Endothelial cell (in vitro differentiated cells): ENCODE measurements around the gene TUT1. TPM values are rescaled to one million over a fixed set of nuclear protein-coding genes. Genes with fewer than 3 reads are reported as not detected.

Source experiments
- DNase-seq: peaks from one replicate; pipeline ENCODE4 v3.0.0; 2021; ENCODE audit warnings: low spot score
- H3K27ac Mint-ChIP-seq: one replicate; pipeline ENCODE4 v1.8.0; 2021; ENCODE audit warnings: mixed read lengths, inconsistent platforms; ENCODE audit not compliant: unreplicated experiment
- H3K27me3 Mint-ChIP-seq: one replicate; pipeline ENCODE4 v1.8.0; 2021; ENCODE audit warnings: mild to moderate bottlenecking, moderate library complexity, mixed read lengths, inconsistent platforms; ENCODE audit not compliant: unreplicated experiment
- H3K36me3 Mint-ChIP-seq: one replicate; pipeline ENCODE4 v1.8.0; 2021; ENCODE audit warnings: mild to moderate bottlenecking, low read depth, mixed read lengths, inconsistent platforms; ENCODE audit not compliant: unreplicated experiment
- H3K4me1 Mint-ChIP-seq: one replicate; pipeline ENCODE4 v1.8.0; 2021; ENCODE audit warnings: mild to moderate bottlenecking, mixed read lengths, inconsistent platforms; ENCODE audit not compliant: unreplicated experiment
- H3K4me3 Mint-ChIP-seq: one replicate; pipeline ENCODE4 v1.8.0; 2021; ENCODE audit warnings: mild to moderate bottlenecking, mixed read lengths, inconsistent platforms; ENCODE audit not compliant: unreplicated experiment
- H3K9me3 Mint-ChIP-seq: one replicate; pipeline ENCODE4 v1.8.0; 2021; ENCODE audit warnings: mixed read lengths, inconsistent platforms; ENCODE audit not compliant: unreplicated experiment
- CTCF ChIP-seq: fragments of 200-600 bp; sonication (generic); IDR thresholded peaks from one replicate; pipeline ENCODE4 v1.5.0; 2021; ENCODE audit warnings: antibody characterized with exemption; ENCODE audit not compliant: unreplicated experiment
- total RNA-seq: library from RNA; stranded (reverse); fragmentation: NEBNext Ultra II Directional; extraction: Animal tissue kit (Norgen Biotek cat#: 25700); gene quantifications from one replicate; pipeline ENCODE4 v1.2.1, GENCODE V29; 2021; ENCODE audit not compliant: unreplicated experiment

The TUT1 gene
- total RNA-seq, 1 donor from 2014 or later, result 21.2 TPM

GRCh38 chr11:62613291-62613778 lies 22.0 kb upstream of the TUT1 start:
- H3K27me3 Mint-ChIP-seq, result peaks cover 18% of the 10 kb centered on the region
- H3K36me3 Mint-ChIP-seq, result peaks cover 12% of the 10 kb centered on the region
- peak; percentile 15 for DNase-seq
- no peaks in the 10 kb centered on the region for H3K9me3 Mint-ChIP-seq
- H3K4me1 Mint-ChIP-seq, result peaks cover 14% of the 10 kb centered on the region
- H3K27ac Mint-ChIP-seq, result no peak overlapping the region
- no peak for TF ChIP-seq CTCF
- H3K4me3 Mint-ChIP-seq, result no peak overlapping the region

- Mint-ChIP-seq H3K9me3 (no peaks in the 10 kb centered on the region), H3K27ac (peak within 1 kb of the TSS; percentile 78), H3K27me3 (peaks cover 18% of the 10 kb centered on the region), H3K36me3 (peaks cover 18% of the 10 kb centered on the region), H3K4me1 (peaks cover 18% of the 10 kb centered on the region), H3K4me3 (peak within 1 kb of the TSS; percentile 94)
- DNase-seq, result peak; percentile 86
- peak; percentile 99 for TF ChIP-seq CTCF
These were observed 21.3 kb upstream of the TUT1 start, which contains the start of the genes EML3 and ROM1 for GRCh38 chr11:62612366-62613290. TSS of gene EML3 (minus strand) at chr11:62612775. CDS start at chr11:62612457, 318 bp downstream. TSS of gene ROM1 (plus strand) at chr11:62613257. CDS start at chr11:62613282, 25 bp downstream.

GRCh38 chr11:62611705-62612365 lies 20.5 kb upstream of the TUT1 start:
- TF ChIP-seq CTCF, result no peak
- Mint-ChIP-seq H3K27ac (peak overlapping the region; percentile 76), H3K4me3 (peak overlapping the region; percentile 94), H3K9me3 (no peaks in the 10 kb centered on the region), H3K27me3 (peaks cover 18% of the 10 kb centered on the region), H3K36me3 (peaks cover 21% of the 10 kb centered on the region), H3K4me1 (peaks cover 19% of the 10 kb centered on the region)
- DNase-seq, result peak; percentile 21

- H3K4me3 Mint-ChIP-seq, result peak overlapping the region; percentile 94
- peaks cover 18% of the 10 kb centered on the region for H3K27me3 Mint-ChIP-seq
- no peak for TF ChIP-seq CTCF
- no peaks in the 10 kb centered on the region for H3K9me3 Mint-ChIP-seq
- H3K4me1 Mint-ChIP-seq, result peaks cover 19% of the 10 kb centered on the region
- H3K27ac Mint-ChIP-seq, result no peak overlapping the region
- peaks cover 24% of the 10 kb centered on the region for H3K36me3 Mint-ChIP-seq
- no peak for DNase-seq
These were observed 19.7 kb upstream of the TUT1 start for GRCh38 chr11:62610814-62611704.
